NCI-H2227 treated with DMSO at 0.1 percent for 48 hours (cell line): ENCODE measurements around the gene GPR17.

Experiments
- DNase-seq: peaks from one replicate; lab custom pipeline; 2025; lab: John Stamatoyannopoulos, UW

The GPR17 gene

GRCh38 chr2:127671557-127672302, 25.8 kb downstream of the GPR17 start:
- DNase-seq: no peak

- DNase-seq: no peak
Observed at GRCh38 chr2:127672341-127673224, 26.6 kb downstream of the GPR17 start.

GRCh38 chr2:127673291-127674069, 27.5 kb downstream of the GPR17 start:
- DNase-seq: no peak

- DNase-seq: no peak
Observed at GRCh38 chr2:127674241-127675209, 28.6 kb downstream of the GPR17 start.

GRCh38 chr2:127675331-127676261, 29.6 kb downstream of the GPR17 start, which contains the start of gene LIMS2:
Gene LIMS2, minus strand, starts transcription at chr2:127675530. Its CDS starts 506 bp downstream, at chr2:127675024.
- peak; percentile 34 for DNase-seq

GRCh38 chr2:127676906-127677305, 31.0 kb downstream of the GPR17 start:
- DNase-seq: no peak

- no peak for DNase-seq
Observed at GRCh38 chr2:127678531-127678930, 32.6 kb downstream of the GPR17 start.

- DNase-seq: no peak
Observed at GRCh38 chr2:127678991-127679390, 33.0 kb downstream of the GPR17 start.

- no peak for DNase-seq
Observed at GRCh38 chr2:127679680-127680361, 33.9 kb downstream of the GPR17 start.

GRCh38 chr2:127680706-127681287, 34.8 kb downstream of the GPR17 start:
- DNase-seq: no peak

- DNase-seq: no peak
Observed at GRCh38 chr2:127681288-127681804, 35.4 kb downstream of the GPR17 start.

GRCh38 chr2:127681976-127682857, 36.3 kb downstream of the GPR17 start:
- DNase-seq: no peak

- no peak for DNase-seq
Observed at GRCh38 chr2:127683056-127683455, 37.1 kb downstream of the GPR17 start.

GRCh38 chr2:127683757-127684156, 37.8 kb downstream of the GPR17 start:
- DNase-seq: no peak

- DNase-seq: no peak
Observed at GRCh38 chr2:127685410-127686080, 39.6 kb downstream of the GPR17 start.

- no peak for DNase-seq
Observed at GRCh38 chr2:127688405-127688804, 42.5 kb downstream of the GPR17 start.

GRCh38 chr2:127690696-127691095, 44.7 kb downstream of the GPR17 start:
- no peak for DNase-seq
